Ishikawa (cell line): Measurements from ENCODE around the gene PCYT1A.

Experiments used
- CEBPB ChIP-seq: IDR thresholded peaks from 2 replicates; pipeline ENCODE4 v1.6.1; 2012
- EGR1 ChIP-seq: IDR thresholded peaks from 2 replicates; pipeline ENCODE4 v1.6.1; 2012
- EP300 ChIP-seq: IDR thresholded peaks from 2 replicates; pipeline ENCODE4 v1.6.1; 2012; ENCODE audit warnings: borderline replicate concordance
- FOXM1 ChIP-seq: IDR thresholded peaks from 2 replicates; pipeline ENCODE4 v1.6.1; 2012; ENCODE audit warnings: low read depth, borderline replicate concordance
- MAX ChIP-seq: IDR thresholded peaks from 2 replicates; pipeline ENCODE4 v1.6.1; 2012
- NFIC ChIP-seq: IDR thresholded peaks from 2 replicates; pipeline ENCODE4 v1.6.1; 2012
- RAD21 ChIP-seq: IDR thresholded peaks from 2 replicates; pipeline ENCODE4 v1.6.1; 2012; ENCODE audit warnings: low read depth
- REST ChIP-seq: IDR thresholded peaks from 2 replicates; pipeline ENCODE4 v1.6.1; 2012; ENCODE audit warnings: low read depth, mild to moderate bottlenecking
- TAF1 ChIP-seq: IDR thresholded peaks from 2 replicates; pipeline ENCODE4 v1.6.1; 2012; ENCODE audit warnings: low read depth, mild to moderate bottlenecking
- TCF12 ChIP-seq: IDR thresholded peaks from 2 replicates; pipeline ENCODE4 v1.6.1; 2012; ENCODE audit warnings: low read depth
- TEAD4 ChIP-seq: IDR thresholded peaks from 2 replicates; pipeline ENCODE4 v1.6.1; 2012
- USF1 ChIP-seq: IDR thresholded peaks from 2 replicates; pipeline ENCODE4 v1.6.1; 2012
- YY1 ChIP-seq: IDR thresholded peaks from 2 replicates; pipeline ENCODE4 v1.6.1; 2012; ENCODE audit warnings: low read depth

- TF ChIP-seq USF1 (no peak), TAF1 (no peak), RAD21 (no peak), YY1 (no peak), FOXM1 (no peak), MAX (no peak), EP300 (no peak), TEAD4 (no peak), REST (no peak), TCF12 (no peak), NFIC (no peak), EGR1 (no peak), CEBPB (no peak)
Measured at GRCh38 chr3:196263819-196264218, 23.7 kb downstream of the PCYT1A start.
